Measurements from ENCODE around the gene LPIN3. TPM values are rescaled to one million over a fixed set of nuclear protein-coding genes. Genes with fewer than 3 reads are reported as not detected.

LPIN3 gene
- total RNA-seq, 1 donor from 2014 or later: 63.0 TPM

- intact Hi-C loops (cut with DNase I): no loop called here
- no peak for DNase-seq (ENCODE audit: low spot score in 2 of 2)
Observed at GRCh38 chr20:41365777-41366545, 25.3 kb downstream of the LPIN3 start.

GRCh38 chr20:41366546-41367392 is 26.1 kb downstream of the LPIN3 start, which contains the start of gene EMILIN3:
EMILIN3 (minus strand) TSS chr20:41366818; CDS start chr20:41366634, 184 bp downstream.
- H3K27ac ChIP-seq: no peak within 1 kb of the TSS
- H3K4me3 ChIP-seq: peak within 1 kb of the TSS; percentile 34 to 61
- intact Hi-C loops (cut with DNase I): no loop called here
- H3K4me1 ChIP-seq: peaks cover 0 to 2% of the 10 kb centered on the region in 2 donors
- no peak for TF ChIP-seq CTCF (IDR thresholded peaks at IDR 0.05)
- peaks cover 12% of the 10 kb centered on the region for H3K27me3 ChIP-seq
- H3K9me3 ChIP-seq: no peaks in the 10 kb centered on the region
- DNase-seq (ENCODE audit: low spot score in 2 of 2): no peak
- no peaks in the 10 kb centered on the region for H3K36me3 ChIP-seq

More at GRCh38 chr20:41365777-41366545, 25.3 kb downstream of the LPIN3 start:
- H3K36me3 ChIP-seq: no peaks in the 10 kb centered on the region
- no peaks in the 10 kb centered on the region for H3K9me3 ChIP-seq
- peak overlapping the region; percentile 34 to 61 for H3K4me3 ChIP-seq
- no peak overlapping the region for H3K27ac ChIP-seq
- H3K27me3 ChIP-seq: peaks cover 12% of the 10 kb centered on the region
- TF ChIP-seq CTCF (IDR thresholded peaks at IDR 0.05): no peak
- H3K4me1 ChIP-seq: peaks cover 0 to 2% of the 10 kb centered on the region in 2 donors

- H3K4me1 ChIP-seq: peaks cover 0 to 2% of the 10 kb centered on the region in 2 donors
- TF ChIP-seq CTCF (IDR thresholded peaks at IDR 0.05): no peak
- H3K4me3 ChIP-seq: no peak overlapping the region
- no peak for DNase-seq (ENCODE audit: low spot score in 2 of 2)
- H3K9me3 ChIP-seq: no peaks in the 10 kb centered on the region
- no peaks in the 10 kb centered on the region for H3K36me3 ChIP-seq
- H3K27me3 ChIP-seq: peaks cover 12% of the 10 kb centered on the region
- no peak overlapping the region for H3K27ac ChIP-seq
- intact Hi-C loops (cut with DNase I): no loop called here
Observed at GRCh38 chr20:41367393-41367695, 26.7 kb downstream of the LPIN3 start.

GRCh38 chr20:41367956-41368355 is 27.3 kb downstream of the LPIN3 start:
- intact Hi-C loops (cut with DNase I): no loop called here
- TF ChIP-seq CTCF (IDR thresholded peaks at IDR 0.05): no peak
- H3K9me3 ChIP-seq: no peaks in the 10 kb centered on the region
- H3K27ac ChIP-seq: no peak overlapping the region
- peaks cover 12% of the 10 kb centered on the region for H3K27me3 ChIP-seq
- no peaks in the 10 kb centered on the region for H3K36me3 ChIP-seq
- no peak for DNase-seq (ENCODE audit: low spot score in 2 of 2)
- H3K4me3 ChIP-seq: no peak overlapping the region
- H3K4me1 ChIP-seq: peaks cover 0 to 2% of the 10 kb centered on the region in 2 donors

GRCh38 chr20:41369673-41370072 is 29.1 kb downstream of the LPIN3 start:
- no peak for DNase-seq (ENCODE audit: low spot score in 2 of 2)
- no peak for TF ChIP-seq CTCF (IDR thresholded peaks at IDR 0.05)
- Histone ChIP-seq H3K36me3 (no peaks in the 10 kb centered on the region), H3K9me3 (no peaks in the 10 kb centered on the region), H3K27me3 (peaks cover 4% of the 10 kb centered on the region), H3K4me1 (peaks cover 0 to 2% of the 10 kb centered on the region in 2 donors), H3K27ac (no peak overlapping the region), H3K4me3 (no peak overlapping the region)
- intact Hi-C loops (cut with DNase I): no loop called here
